ENCODE results near the gene PCED1A.
"Not testable (repeated sequence)": the region's sequence is repeated elsewhere in the genome, so short reads cannot be mapped to it uniquely, and the experiment has no call there.

PCED1A gene

DNA sequence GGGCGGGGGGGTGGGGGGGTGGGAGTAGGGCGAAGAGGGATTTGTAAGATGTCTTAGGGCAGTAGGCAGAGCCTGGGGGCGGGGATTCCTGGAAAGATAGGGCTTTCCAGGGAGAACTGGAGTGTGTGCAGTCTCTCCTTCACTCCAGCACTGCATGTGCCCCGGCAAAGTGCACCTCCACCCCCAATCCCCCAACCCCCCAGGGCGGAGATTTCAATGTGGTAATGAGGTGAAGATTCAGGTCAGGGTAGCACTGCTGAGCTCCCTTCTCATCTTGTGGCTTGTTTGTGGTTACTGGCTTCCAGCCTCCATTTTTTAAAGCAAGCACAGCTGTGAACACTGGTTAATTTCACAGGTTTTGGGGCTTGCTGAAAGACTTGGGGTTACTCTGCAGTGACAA is 18.4 kb downstream of the PCED1A start:
- no peak for DNase-seq

- no peak for DNase-seq
Observed at GRCh38 chr20:2820896-2821869, 19.3 kb downstream of the PCED1A start.

GRCh38 chr20:2820084-2820895 is 20.2 kb downstream of the PCED1A start:
- DNase-seq: no peak

DNA sequence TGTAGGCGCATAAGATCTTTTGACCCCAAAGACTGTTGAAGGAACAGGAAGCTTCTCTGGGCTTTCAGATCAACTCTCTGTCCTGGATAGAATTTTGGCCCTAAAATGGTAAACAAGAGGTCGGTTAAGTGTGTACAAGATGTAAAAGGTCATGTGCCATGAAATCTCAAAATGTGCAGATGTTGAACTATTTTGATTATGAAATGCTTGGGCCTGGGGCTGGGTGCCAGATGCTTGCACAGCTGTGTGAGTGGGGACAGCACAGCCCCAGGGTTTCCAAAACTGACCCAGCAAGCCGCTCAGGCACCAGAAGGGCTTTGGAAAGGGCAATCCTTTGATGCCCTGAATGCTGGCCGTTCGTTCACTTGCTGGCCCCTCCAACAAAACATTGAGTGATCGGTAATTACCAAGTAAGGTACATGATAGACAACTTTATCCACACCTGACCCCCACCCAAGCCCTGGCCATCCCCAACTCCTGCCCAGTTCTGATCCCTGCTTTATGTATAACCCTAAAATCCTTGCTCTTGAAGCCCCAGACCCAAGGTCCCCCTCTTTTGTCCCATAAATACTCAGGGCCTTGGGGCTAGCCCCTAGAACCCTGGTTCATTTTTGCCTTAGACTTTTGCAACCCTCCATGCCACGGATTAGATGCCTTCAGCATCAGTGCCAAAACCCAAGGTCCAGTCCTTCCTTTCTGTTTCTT is 22.4 kb downstream of the PCED1A start:
- DNase-seq: no peak

DNA sequence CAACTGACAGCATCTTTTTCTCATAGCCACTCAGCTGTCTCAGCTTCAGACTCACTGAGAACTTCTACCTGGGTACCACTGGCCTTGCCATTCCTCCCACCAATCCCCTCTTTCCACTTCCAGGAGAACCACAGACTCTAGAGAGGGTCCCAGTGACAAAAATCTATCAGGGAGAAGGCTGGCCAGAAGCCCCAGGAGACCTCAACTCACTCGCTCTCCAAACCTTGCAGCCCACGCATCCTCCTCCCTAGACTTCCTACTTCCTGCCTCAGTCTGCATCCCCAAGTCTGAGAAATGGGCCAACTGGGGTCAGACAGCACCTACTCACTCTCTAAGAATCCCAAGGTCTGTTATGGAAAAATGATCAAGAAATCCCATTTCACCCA is 23.1 kb downstream of the PCED1A start:
- DNase-seq: no peak

GRCh38 chr20:2816583-2817340 is 23.7 kb downstream of the PCED1A start:
- DNase-seq: no peak

GRCh38 chr20:2816030-2816582 is 24.3 kb downstream of the PCED1A start, which contains the start of gene TMEM239:
TMEM239 (plus strand) TSS chr20:2816364; CDS start chr20:2816555, 191 bp downstream.
- DNase-seq: no peak

DNA sequence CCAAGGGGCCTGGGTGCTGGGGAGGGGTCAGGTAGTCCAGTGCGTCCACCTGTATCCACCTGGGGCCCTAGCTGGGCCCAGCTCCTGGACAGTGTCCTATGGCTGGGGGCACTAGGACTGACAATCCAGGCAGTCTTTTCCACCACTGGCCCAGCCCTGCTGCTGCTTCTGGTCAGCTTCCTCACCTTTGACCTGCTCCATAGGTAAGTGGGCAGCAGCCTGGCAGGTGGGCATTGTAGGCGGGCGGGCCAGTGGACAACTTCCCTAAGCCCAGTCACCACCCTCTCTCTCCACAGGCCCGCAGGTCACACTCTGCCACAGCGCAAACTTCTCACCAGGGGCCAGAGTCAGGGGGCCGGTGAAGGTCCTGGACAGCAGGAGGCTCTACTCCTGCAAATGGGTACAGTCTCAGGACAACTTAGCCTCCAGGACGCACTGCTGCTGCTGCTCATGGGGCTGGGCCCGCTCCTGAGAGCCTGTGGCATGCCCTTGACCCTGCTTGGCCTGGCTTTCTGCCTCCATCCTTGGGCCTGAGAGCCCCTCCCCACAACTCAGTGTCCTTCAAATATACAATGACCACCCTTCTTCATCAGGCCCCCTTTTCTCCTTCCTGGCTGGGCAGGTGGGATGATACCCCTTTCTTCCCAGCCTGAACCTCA is 25.1 kb downstream of the PCED1A start:
- DNase-seq: no peak

- no peak for DNase-seq
Observed at GRCh38 chr20:2814587-2815051, 25.8 kb downstream of the PCED1A start, which contains the start of gene C20orf141. C20orf141 (plus strand) TSS chr20:2814987; CDS start chr20:2815185, 198 bp downstream.

DNA sequence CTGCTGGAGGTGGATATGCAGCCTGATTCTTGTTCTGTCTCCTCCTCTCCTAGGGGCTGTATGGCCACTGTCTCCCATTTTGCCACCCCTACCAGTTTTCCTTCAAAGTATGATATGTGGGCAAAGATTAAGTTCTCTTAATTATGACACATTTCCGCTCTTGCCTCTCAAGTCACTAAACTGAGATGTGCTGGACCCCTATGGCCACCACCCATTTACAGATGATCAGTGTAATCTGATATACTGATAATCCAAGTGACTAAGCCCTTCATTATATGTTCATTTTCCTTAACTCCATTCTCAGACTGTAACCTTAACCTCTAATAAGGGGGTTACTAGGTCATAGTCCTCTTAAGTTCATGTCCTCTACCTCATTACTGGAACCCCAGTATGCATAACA is 26.4 kb downstream of the PCED1A start:
- no peak for DNase-seq

- DNase-seq: no peak
Observed at GRCh38 chr20:2812189-2812588, 28.3 kb downstream of the PCED1A start.

- no peak for DNase-seq
Observed at GRCh38 chr20:2809690-2810089, 30.8 kb downstream of the PCED1A start.

- DNase-seq: not testable (repeated sequence)
Observed at GRCh38 chr20:2807929-2808328, 32.5 kb downstream of the PCED1A start.

GRCh38 chr20:2807019-2807418 is 33.4 kb downstream of the PCED1A start:
- no peak for DNase-seq

DNA sequence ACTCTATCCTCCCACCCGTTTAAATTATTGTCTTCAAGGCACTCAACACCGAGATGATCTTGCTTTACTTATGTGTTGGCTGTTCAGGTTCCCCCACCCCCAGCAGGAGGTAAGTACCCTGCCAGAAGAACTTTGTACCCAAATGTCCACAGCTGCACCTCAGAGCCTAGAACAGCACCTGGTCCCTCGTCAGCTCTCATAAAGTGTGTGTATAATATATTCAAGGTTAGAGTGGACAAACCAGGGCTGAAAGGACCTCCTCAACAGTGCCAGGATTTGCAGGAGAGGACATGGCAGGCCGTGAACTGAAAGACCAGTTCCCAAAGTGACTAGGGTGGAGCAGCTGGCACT is 34.1 kb downstream of the PCED1A start:
- no peak for DNase-seq

GRCh38 chr20:2805689-2806350 is 34.6 kb downstream of the PCED1A start:
- no peak for DNase-seq

GRCh38 chr20:2804852-2805688 is 35.4 kb downstream of the PCED1A start:
- DNase-seq: no peak

DNA sequence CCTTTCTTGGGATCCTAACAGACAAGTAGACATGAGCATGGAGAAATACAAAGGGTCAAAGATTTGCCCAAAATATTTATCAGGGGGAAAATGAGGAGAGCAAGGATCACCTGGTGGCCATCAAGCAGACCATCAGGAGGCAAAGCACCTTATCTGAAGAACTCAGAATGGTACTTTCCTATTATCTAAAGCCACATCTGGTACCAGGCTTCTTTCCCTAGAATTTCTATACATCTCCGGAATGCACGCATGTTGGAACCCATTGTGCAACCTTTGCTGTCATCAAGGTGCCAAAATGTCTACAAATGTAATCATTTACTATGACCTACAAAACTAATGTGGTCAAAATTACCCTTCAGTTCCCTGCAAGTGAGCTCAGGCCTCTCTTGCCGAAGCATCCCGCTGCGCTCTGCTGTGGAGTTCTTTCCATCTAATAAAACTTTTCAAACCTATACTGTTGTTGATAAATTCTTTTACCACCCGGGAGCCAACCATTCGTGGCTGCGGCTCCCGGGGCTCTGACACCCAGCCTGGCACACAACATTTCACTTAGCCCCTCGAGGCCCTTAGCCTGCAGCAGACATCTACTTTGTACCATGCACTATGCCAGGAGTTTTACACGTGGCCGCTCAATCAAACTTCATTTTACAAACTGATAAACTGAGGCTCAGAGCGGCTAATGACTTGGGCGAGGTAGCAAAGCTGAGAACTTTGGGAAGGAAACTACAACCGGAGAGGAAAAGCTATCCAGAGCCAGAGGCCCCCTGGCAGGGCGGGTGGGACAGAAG is 36.2 kb downstream of the PCED1A start:
- no peak for DNase-seq

- DNase-seq: no peak
Observed at GRCh38 chr20:2801286-2801728, 39.1 kb downstream of the PCED1A start.
